Right lobe of liver (tissue), 4 donors: ENCODE results near the gene ZNF609.

Source experiments
- POLR2A ChIP-seq: fragments of 450-650 bp; IDR thresholded peaks from one replicate; pipeline ENCODE4 v1.6.1; 2017; ENCODE audit warnings: antibody characterized with exemption, mild to moderate bottlenecking
- TF ChIP-seq, protein P1 (sequence below), 4 donors: fragments of 200-600 bp in 3 of 4; fragments of 450-650 bp in 1 of 4; IDR thresholded peaks; one replicate each; pipeline versions ENCODE4 v1.5.1 to v1.8.0; 2016 to 2022; ENCODE audit warnings: antibody characterized with exemption in 4 of 4, mild to moderate bottlenecking in 2 of 4
- donor health status: DM: no; HTN: no; CAD: no.
- donor health status: DM: no; HTN: no; CAD: no.
- donor health status: DM: no; HTN: yes; CAD: no.

DNA sequence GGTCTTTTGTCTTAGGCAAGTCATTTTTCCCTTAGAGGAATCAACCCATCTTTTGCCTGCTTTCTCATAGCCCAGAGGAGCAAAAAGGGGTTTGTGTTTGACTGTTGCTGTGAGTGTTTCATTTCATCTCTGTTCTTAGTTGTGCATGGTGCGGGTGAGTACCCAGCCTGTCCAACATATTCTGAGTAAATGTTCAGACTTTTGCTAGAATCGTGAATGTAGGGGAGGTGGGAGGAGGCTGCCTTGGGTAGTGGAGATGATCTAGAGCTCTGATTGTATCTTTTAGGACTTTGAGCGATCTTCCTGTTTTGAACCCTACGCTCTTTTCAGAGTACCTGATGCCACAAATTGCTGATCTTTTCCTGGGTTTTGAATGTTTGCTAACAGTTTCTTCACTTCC is 123.1 kb downstream of the ZNF609 start:
- TF ChIP-seq POLR2A, result no peak
- TF ChIP-seq, protein P1, sequence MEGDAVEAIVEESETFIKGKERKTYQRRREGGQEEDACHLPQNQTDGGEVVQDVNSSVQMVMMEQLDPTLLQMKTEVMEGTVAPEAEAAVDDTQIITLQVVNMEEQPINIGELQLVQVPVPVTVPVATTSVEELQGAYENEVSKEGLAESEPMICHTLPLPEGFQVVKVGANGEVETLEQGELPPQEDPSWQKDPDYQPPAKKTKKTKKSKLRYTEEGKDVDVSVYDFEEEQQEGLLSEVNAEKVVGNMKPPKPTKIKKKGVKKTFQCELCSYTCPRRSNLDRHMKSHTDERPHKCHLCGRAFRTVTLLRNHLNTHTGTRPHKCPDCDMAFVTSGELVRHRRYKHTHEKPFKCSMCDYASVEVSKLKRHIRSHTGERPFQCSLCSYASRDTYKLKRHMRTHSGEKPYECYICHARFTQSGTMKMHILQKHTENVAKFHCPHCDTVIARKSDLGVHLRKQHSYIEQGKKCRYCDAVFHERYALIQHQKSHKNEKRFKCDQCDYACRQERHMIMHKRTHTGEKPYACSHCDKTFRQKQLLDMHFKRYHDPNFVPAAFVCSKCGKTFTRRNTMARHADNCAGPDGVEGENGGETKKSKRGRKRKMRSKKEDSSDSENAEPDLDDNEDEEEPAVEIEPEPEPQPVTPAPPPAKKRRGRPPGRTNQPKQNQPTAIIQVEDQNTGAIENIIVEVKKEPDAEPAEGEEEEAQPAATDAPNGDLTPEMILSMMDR (IDR thresholded peaks at IDR 0.05), result no peak
